ENCODE measurements around the gene CBX1.
A peak's percentile ranks its signal among the peaks of the same experiment; 100 is the strongest.

CBX1 gene

DNA sequence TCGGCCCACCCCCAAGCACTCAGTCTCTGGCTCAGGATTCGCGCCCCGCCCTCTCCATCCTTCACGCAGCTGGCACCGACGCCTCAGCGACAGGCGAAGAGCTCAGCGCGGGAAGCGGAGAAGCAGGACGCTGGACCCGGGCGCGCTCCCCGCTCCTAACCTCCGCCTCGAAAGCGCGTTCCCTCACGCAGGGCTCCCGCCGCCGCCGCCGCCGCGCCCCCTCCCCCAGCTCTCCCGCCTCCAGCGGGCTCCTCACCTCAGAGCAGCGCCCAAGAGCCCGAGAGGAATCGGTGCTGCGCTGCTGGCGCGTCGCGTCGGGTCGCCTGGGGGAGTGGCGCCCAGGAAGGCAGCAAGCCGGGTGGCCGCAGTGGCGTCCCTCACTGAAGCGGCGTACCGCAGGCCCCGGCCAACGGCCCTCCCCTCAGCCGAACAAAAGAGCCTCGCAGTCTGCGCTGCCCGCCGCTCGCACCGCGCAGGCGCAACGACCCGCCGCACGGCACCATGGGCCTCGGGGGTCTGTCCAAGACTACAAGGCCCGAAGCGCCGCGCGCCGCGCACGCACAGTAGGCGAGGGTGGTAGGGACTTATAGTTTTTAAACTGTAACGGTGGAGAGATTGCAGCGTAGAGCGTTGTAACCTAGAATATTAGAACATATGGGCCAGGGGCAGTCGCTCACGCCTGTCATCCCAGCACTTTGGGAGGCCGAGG lies at the start of gene CBX1:
Gene CBX1, minus strand, starts transcription at position 467 of the 709 bp plus-strand sequence. CDS start 24,474 bp downstream, outside the sequence.
- DNase-seq (ENCODE audit: low read depth in 2 of 2), result peak; percentile 84 to 85

DNA sequence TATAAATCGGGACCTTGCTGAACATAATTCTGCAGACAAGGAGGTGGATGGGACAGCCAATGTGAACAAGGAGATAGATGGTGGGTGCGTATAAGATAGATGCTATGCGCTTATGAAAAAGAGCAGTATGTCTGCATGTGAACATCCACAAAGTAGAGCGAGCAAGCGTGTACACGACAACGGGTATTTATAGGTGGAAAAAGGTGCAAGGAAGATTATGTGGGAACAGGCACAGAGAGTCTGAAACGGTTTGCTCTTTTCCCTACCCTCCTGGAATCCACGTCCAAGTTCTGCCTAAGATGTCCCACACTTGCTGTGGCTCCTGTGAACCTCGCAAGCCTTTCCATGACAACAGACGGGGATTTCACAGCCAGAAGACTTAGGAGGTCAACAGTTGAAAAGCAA lies 49.3 kb upstream of the CBX1 start:
- DNase-seq (ENCODE audit: low read depth in 2 of 2), result no peak

DNA sequence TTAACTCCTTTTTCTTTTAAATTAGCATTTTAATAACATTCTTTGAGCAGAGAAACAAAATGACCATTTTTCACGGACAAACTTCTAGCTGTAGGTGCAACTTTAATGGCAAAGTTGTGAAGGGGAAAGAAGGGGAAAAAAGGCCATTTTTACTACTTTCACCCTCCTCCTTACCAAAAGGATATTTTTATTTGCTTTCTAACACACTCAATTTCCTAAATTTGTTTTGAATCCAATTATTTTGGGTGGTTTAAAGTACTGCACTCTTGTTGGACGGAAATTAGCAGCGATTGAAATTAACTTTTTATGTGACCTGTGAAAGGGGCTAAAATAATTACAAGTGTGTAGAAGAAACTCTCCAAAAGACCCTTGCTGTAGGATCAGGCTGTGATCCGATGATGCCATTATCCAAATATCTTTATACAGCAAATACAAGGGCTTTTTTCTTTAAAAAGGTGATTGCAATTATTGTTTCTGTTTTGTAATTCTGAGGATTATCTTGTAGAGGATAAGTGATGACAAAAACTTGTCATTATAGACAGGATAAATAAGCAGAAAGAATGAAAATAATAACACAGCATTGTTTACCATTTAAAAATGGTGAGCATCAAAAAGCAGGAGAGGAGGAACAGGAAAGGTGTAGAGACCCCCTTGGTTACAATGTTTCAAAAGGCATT lies 48.6 kb upstream of the CBX1 start:
- no peak for DNase-seq (ENCODE audit: low read depth in 2 of 2)

DNA sequence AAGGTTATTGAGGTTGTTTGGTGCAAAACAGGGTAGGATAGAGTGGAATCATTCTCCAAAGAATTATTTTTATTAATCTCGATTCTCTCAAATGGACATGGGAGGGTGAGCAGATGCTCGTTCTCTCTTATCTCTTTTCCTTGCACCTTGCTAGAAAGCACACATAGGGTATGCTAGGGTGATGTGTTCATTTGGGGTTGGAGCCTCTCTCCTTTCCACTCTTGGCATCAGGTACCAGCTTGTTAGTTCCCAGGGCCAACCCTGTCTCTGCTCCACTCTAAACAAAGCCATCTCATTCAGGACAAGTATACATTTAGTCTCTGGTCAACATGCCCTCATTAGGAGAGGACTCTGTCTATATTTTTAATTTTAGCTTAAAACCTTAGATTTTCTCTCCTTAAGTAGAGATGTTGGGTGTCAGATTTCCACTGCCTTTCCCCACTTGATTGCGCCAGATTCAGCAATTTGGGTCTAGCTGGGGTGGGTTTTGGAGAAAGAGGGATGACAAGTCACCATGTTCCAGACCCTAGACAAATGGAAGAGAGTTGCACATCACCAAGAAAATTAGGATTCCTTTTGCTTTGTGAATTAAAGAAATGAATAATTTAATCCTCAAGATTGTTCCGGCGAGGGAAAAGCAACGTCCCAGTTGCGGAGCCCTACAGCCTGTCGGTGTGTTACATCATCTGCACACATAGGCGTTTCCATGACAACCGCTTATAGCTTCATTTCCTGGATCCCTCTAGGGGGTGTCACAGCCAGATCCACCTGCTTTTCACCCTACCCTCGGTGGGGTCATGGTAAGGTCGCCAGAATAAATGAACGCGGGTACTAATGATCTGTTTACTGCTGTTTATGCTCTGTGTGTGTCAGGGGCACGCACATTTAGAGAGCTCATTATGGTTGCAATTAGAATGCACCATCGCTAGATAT lies 47.8 kb upstream of the CBX1 start:
- DNase-seq (ENCODE audit: low read depth in 2 of 2), result peak in 1 of 2 experiments; percentile 6

DNA sequence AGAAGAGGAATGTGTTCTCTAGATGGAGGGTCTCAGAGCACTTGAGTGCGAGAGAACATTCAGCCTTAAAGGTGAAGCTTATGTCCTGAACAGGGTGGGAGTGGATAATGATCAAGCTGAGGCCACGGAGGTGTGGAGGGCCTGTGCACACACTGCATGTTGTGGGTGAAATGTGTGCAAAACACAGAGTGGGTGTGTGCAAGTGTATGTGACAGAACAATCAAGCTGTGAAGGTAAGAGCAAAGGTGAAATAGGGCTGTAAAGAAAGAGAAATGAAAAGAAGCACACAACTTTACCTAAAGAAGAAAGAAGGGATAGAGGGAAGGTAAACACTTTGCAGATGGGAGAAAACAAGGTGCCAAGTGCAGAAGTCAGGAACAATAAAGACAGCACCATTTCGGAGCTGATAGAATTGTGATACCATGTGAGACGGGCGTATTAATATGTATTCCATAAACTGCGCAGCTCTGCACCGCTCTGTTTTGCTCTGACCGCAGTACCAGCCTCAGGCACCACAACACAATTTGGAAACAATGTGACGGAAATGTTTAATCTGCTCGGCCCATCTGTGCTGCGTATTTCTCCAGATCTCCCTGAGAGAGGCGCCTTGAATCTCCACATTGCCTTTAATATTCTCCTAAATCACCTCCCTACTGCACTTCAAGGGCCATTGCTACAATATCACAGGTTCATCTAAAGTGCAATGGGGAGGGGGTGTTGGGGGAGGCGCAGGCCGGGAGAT lies 46.9 kb upstream of the CBX1 start:
- DNase-seq (ENCODE audit: low read depth in 2 of 2), result no peak

DNA sequence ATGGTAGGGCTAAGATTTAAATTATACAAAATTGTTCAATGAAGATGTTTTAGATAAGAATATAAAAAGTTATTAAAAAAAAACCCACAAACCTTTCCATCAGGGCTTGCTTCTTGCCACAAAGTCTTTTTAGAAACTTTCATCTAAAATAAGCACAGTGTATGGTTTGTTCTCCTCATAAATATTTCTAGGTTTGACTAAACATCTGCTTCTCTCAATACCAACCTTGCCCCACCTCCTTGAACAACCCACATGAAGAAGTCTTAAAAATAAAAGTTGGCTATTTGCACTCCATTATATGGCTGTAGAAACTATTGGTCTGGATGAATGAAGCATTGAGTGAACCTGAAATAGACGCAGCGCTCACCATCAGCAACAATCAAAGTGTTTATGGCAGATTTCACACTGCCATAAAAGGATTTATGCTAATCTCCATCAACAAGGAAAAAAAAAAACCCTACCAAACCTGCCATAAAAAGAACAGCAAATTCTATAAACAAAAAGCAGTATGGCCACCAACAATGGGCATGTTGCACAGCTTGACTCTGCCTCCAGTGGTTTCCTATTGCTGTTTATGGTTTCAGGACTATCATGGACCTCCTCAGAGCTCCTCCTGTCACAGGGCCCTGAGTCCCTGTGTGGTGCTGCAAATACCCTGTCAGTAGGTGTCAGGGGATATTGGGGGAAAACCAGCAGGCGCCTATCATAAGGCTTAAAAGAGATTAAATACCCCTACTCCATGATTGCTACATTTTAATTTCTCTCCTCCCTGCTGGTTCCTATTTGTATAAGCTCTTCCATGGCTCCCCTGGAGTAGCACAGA lies 43.9 kb upstream of the CBX1 start:
- no peak for DNase-seq (ENCODE audit: low read depth in 2 of 2)

DNA sequence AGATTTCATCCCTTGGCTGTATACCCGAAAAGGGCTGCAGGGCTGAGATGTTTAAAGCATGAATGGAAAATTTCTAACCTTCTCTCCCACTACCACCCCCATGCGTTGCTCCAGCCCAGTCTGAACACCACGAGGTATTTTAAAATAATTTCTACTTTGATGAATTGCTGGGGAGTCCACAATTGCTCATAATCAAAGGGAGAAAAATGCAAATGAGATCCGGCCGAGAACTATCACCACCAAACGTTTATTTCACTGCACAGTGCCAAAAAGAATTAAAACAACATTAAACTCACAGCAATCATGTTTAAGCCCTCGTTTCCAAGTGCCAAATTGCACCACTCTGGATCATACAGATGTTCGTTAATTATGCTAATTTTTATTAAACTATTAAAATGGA lies 43.0 kb upstream of the CBX1 start:
- DNase-seq (ENCODE audit: low read depth in 2 of 2), result no peak

DNA sequence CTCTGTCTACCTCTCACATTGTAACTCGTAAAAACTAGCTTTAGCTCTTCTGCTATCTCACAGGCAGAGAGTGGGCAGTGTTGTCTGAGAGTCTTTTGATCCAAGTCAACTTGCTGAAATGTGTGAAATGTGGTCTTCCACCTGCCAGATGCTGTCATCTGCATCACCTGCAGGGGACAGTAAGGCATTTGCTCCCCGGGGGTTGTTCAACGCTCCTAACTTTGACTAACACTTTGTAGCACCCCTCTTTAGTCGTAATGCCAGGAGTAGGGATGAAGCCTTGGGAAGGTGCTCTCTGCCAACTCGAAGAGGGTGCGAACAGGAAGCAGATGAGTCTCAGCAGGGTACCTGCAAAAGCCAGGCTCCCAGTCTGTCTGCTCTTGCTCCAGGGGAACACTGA lies 42.4 kb upstream of the CBX1 start:
- no peak for DNase-seq (ENCODE audit: low read depth in 2 of 2)

DNA sequence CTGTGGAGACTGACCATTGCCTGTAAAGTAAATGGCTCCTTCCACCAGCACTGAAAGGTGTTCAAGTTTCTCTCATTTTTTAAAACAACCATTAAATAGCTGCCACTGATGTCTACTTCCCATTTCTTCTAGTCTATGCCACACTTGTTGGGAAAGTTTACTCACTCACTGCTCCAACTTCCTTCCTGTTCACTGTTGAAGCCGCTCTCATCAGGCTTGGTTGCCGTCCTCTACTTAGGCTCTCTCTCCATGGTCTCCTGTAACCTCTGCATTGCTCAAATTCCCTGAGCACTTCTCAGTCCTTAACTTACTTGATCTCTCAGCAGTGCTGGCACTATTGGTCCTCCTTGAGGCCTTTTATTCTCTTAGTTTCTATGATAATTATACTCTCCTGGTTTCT lies 38.7 kb upstream of the CBX1 start:
- no peak for DNase-seq (ENCODE audit: low read depth in 2 of 2)

DNA sequence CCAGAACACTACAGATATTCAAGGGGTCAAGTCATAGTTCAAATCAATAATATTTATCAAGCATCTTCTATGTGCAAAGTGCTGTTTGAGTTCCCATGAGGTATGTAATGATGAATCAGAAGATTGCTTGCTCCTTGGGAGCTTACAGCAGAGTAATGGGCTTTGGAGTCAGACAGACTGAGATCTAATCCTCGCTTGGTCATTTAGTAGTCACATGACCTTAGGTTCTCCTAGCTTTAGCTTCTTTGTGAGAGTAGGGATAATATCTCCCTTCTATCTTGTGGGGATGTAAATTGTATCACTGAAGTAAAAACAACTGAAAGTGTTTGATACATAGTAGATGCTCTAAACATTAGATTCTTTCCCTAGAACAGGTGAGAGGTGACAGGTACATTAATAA lies 36.4 kb upstream of the CBX1 start:
- no peak for DNase-seq (ENCODE audit: low read depth in 2 of 2)

DNA sequence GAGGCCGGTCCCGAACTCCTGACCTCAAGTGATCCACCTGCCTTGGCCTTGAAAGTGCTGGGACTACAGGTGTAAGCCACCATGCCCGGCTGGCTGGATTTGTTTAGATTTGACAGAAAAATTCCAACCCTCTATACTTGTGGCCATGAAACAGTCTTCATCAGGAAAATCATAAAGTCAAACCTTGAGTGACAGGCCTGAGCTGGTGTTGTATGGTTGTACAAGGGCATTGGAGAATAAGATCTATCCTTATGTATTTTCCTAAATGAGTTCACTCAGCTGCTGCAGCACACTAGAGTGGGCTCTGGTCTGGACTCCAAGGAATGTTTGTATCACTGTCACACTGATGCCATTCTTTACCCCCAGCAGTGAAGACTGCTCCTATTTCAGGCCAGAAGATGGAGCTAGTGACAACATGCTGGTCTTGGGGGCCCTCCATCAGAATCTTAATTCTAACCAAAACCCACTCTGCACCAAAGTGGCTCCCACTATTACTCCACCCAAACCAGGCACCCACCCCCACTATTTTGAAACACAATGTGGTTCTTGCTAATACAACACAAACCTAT lies 33.7 kb upstream of the CBX1 start:
- DNase-seq (ENCODE audit: low read depth in 2 of 2), result no peak

DNA sequence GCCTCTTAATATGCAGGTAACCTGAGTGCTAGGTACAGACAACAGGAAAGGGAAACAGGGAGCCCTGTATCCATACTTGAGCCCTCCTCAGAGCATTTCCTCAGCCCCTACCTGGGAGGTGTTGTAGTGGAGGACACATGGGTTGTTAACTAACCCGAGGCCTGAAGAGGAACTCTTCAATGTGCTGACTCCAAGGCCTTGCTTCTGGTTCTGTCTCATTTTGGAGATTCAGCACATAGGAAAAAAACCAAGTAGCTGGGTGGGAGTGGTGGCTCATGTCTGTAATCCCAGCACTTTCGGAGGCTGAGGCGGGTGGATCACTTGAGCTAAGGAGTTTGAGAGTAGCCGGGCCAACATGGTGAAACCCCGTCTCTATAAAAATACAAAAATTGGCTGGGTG lies 31.1 kb upstream of the CBX1 start:
- DNase-seq (ENCODE audit: low read depth in 2 of 2), result no peak

DNA sequence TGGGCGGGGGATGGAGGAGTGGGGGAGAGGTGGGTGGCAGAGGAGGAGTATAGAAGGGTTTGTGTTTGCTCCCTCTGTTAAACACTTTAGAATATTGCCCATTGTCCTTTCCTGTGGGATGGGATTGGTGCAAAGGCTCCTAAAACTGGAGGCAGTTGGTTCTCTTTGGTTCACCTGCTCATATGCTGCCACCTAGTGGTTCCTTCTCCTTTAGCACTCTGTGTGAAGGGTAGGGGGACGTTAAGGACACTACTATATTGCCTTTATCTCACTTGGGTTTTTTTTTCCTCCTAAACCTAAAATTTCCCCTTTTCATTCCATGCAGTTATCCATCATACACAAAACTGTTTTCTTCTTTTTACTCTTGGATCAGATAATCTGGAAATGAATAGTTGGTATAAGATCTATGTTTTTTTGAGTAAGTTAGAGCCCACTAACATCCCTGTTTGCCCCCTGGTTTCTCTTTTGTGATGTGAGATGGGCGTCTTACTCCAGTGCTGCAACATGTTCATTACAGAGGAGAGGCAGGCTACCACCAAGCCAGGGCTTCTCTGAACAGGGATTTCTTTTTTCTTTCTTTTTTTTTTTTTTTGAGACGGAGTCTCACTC lies 30.0 kb upstream of the CBX1 start:
- DNase-seq (ENCODE audit: low read depth in 2 of 2), result peak; percentile 25 to 26

DNA sequence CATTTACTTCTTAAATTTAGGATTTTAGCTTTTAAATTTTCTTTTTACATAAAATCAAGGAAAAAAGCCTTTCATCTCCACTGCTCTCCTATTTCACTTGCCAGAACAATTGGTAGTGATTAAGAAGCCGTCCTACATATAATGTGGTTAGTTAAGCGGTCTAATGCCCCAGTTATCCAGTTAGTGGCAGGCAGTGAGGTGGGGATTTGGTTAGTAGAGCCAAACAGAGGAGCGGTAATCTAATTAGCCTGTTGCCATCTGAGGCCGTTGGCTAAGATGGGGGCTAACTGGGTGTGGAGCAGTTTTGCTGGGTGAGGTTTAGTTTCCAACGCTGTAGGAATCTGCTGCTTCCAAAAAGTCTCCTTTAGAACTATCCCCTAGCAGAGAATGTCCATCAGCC lies 28.7 kb upstream of the CBX1 start:
- DNase-seq (ENCODE audit: low read depth in 2 of 2), result no peak

DNA sequence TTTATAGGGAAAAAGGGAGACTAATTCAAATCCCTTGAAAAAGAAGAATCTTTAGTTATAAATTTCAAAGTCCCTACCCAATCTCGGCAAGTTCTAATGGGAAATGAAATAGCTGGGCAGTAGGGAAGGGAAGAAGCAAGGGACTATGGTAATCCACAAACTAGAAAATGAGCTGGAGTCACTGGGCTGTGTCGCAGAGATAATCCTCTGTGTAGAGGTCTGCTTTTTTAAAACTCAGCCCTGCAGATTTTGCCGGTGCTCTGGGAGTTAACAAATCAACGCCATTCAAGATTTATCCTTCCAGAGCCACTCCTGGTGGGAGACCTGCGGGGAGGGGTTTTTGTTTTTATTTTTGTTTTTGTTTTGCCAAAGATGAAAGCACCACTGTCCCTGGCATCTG lies 27.1 kb upstream of the CBX1 start:
- no peak for DNase-seq (ENCODE audit: low read depth in 2 of 2)

DNA sequence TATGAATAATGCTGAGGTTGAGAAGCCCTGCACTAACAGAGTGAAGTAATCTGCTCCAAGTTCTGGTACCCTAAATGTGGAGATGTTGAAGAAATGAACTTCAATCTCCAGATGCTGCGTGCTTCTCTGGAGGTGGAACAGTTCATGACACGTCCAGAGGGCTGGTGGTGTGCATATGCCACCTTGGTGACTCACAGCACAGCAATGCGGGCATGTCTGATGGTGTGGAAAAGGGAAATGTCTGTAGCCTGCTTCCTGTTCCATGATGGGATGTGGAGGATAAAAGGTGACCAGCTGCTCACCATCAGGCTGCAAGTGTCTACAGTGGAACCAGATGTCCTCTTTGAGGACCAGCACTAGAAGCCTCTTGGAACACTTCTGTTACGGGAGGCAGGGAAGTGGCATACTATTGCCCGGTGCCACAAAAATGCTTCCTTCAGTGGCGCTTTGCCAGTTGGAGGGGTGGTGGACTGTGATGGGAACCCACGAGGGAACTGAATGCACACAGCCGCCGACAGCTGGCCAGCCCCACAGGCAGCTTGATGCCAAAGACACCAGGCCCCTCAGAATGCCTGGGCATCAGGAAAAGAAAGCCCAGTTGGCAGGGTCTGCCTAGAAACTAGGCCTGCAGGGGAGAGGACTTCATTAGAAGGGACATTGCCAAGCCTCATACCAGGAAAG lies 26.2 kb upstream of the CBX1 start:
- DNase-seq (ENCODE audit: low read depth in 2 of 2), result no peak

DNA sequence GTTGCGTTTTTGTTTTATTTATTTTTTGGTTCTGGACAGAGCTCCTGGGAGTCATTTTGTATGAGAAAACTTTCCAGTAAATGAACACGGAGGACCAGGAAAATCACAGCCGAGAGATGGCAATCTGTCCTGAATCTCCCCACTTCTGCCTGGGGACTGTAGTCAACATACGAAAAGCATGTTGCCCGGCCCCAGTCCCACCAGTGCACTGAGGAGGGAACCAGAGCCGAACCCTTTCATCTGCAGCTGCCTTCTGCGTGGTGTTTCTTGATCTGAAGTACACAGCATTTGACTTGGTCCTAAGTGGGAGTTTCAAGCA lies 25.2 kb upstream of the CBX1 start:
- DNase-seq (ENCODE audit: low read depth in 2 of 2), result no peak

DNA sequence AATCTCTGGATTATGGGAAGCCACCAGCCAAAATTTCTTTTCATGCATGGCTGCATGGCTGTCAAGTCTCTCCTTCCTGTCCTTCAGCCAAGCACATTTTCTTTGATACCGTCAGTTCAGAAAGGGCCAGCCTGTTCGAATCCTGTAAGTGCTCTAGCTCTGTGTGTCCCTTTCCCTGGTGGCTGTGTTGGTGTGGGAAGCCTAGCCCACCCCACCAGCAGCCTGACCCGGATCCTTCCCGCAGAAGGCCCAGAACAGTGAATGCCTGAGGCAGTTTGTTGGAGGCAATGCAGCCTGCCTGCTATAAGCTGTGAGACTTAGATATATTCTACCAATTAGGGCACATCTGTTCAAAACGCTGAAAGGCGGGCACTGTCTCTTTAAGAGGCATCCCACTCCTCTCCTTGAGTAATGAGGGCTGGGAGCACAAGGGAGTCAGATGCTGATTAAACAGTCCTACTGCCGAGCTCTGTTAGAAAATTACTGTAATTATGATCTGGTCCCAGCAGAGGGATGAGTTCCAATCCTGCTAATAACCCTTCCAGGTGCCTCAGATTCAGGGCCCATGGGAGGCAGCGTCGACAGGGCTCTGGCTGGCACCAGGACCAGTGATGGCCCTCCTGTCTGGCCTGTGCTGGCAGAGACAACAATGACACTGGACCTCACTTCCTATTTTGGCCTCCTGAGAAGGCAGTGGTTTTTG lies 24.7 kb upstream of the CBX1 start:
- no peak for DNase-seq (ENCODE audit: low read depth in 2 of 2)

DNA sequence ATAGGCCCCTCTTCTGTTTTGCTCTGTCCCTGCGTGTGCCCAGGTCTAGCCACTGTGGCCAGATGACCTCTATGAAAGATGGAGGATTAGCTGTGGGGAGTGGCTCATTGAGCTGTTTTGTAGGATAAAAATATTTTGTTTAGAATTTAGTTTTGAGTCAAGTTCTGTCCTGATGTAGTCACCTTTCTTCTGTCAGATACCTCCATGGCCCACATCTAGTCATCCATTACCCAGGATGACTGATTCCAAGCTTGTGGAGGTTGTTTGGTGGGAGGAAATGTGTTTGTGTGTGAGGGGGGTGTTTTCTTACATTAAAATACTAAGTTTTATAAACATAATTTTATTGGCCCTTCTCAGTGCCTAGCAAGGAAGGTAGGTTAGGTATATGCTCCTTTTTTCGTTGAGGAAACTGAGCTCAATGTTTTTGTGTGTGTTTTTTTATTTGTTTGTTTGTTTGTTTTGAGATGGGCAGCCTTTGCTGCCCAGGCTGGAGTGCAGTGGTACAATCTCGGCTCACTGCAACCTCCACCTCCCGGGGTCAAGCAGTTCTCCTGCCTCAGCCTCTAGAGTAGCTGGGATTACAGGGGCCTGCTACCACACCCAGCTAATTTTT lies 22.6 kb upstream of the CBX1 start:
- no peak for DNase-seq (ENCODE audit: low read depth in 2 of 2)

Measured in fibroblast of skin of left biceps (primary cell).